ENCODE results near the gene ZP1.

Gene ZP1

GRCh38 chr11:60863550-60864521 is 3.5 kb upstream of the ZP1 start:
- Mint-ChIP-seq H3K4me1 (peaks cover 3 to 4% of the 10 kb centered on the region in 2 donors), H3K9me3 (no peaks in the 10 kb centered on the region), H3K4me3 (no peak overlapping the region), H3K36me3 (no peaks in the 10 kb centered on the region), H3K27ac (no peak overlapping the region), H3K27me3 (peaks cover 0 to 3% of the 10 kb centered on the region in 2 donors)
- no peak for ATAC-seq (replicated peaks)
- no peak for DNase-seq

GRCh38 chr11:60864856-60865513 is 2.4 kb upstream of the ZP1 start:
- H3K27me3 Mint-ChIP-seq: peaks cover 0 to 10% of the 10 kb centered on the region in 2 donors
- no peaks in the 10 kb centered on the region for H3K36me3 Mint-ChIP-seq
- no peaks in the 10 kb centered on the region for H3K9me3 Mint-ChIP-seq
- H3K4me1 Mint-ChIP-seq: no peaks in the 10 kb centered on the region
- DNase-seq: no peak
- no peak overlapping the region for H3K27ac Mint-ChIP-seq
- ATAC-seq (replicated peaks): no peak
- H3K4me3 Mint-ChIP-seq: no peak overlapping the region

GRCh38 chr11:60867871-60868681 is 734 bp downstream of the ZP1 start:
- ATAC-seq (replicated peaks) (no peak), DNase-seq (no peak)
- Mint-ChIP-seq H3K27ac (no peak overlapping the region), H3K27me3 (peaks cover 0 to 10% of the 10 kb centered on the region in 2 donors), H3K4me3 (no peak overlapping the region), H3K9me3 (no peaks in the 10 kb centered on the region), H3K36me3 (no peaks in the 10 kb centered on the region), H3K4me1 (no peaks in the 10 kb centered on the region)

GRCh38 chr11:60868682-60869450 is 1.5 kb downstream of the ZP1 start:
- no peaks in the 10 kb centered on the region for H3K36me3 Mint-ChIP-seq
- no peak overlapping the region for H3K4me3 Mint-ChIP-seq
- no peaks in the 10 kb centered on the region for H3K4me1 Mint-ChIP-seq
- no peak for DNase-seq
- ATAC-seq (replicated peaks): no peak
- H3K27ac Mint-ChIP-seq: no peak overlapping the region
- H3K27me3 Mint-ChIP-seq: peaks cover 0 to 10% of the 10 kb centered on the region in 2 donors
- H3K9me3 Mint-ChIP-seq: no peaks in the 10 kb centered on the region

- Mint-ChIP-seq H3K9me3 (no peaks in the 10 kb centered on the region), H3K36me3 (no peaks in the 10 kb centered on the region), H3K4me3 (no peak overlapping the region), H3K27me3 (peaks cover 0 to 10% of the 10 kb centered on the region in 2 donors), H3K27ac (no peak overlapping the region), H3K4me1 (no peaks in the 10 kb centered on the region)
- no peak for DNase-seq
- no peak for ATAC-seq (replicated peaks)
Observed at GRCh38 chr11:60869451-60869825, 2.1 kb downstream of the ZP1 start.

- no peak for ATAC-seq (replicated peaks)
- no peak for DNase-seq
- Mint-ChIP-seq H3K36me3 (peaks cover 0 to 3% of the 10 kb centered on the region in 2 donors), H3K4me1 (no peaks in the 10 kb centered on the region), H3K27ac (no peak overlapping the region), H3K27me3 (peaks cover 0 to 10% of the 10 kb centered on the region in 2 donors), H3K4me3 (no peak overlapping the region), H3K9me3 (no peaks in the 10 kb centered on the region)
Observed at GRCh38 chr11:60870276-60870675, 2.9 kb downstream of the ZP1 start.

- peaks cover 0 to 3% of the 10 kb centered on the region in 2 donors for H3K36me3 Mint-ChIP-seq
- peaks cover 0 to 10% of the 10 kb centered on the region in 2 donors for H3K27me3 Mint-ChIP-seq
- no peaks in the 10 kb centered on the region for H3K9me3 Mint-ChIP-seq
- no peak overlapping the region for H3K27ac Mint-ChIP-seq
- no peaks in the 10 kb centered on the region for H3K4me1 Mint-ChIP-seq
- no peak for DNase-seq
- ATAC-seq (replicated peaks): no peak
- no peak overlapping the region for H3K4me3 Mint-ChIP-seq
Observed at GRCh38 chr11:60870733-60871377, 3.5 kb downstream of the ZP1 start.

- ATAC-seq (replicated peaks) (no peak), DNase-seq (no peak)
- no peaks in the 10 kb centered on the region for H3K9me3 Mint-ChIP-seq
- H3K4me1 Mint-ChIP-seq: no peaks in the 10 kb centered on the region
- H3K27me3 Mint-ChIP-seq: peaks cover 0 to 10% of the 10 kb centered on the region in 2 donors
- H3K36me3 Mint-ChIP-seq: peaks cover 0 to 3% of the 10 kb centered on the region in 2 donors
- no peak overlapping the region for H3K4me3 Mint-ChIP-seq
- H3K27ac Mint-ChIP-seq: no peak overlapping the region
Observed at GRCh38 chr11:60871378-60872061, 4.2 kb downstream of the ZP1 start.

- DNase-seq: no peak
- no peak overlapping the region for H3K27ac Mint-ChIP-seq
- no peak overlapping the region for H3K4me3 Mint-ChIP-seq
- peaks cover 0 to 10% of the 10 kb centered on the region in 2 donors for H3K27me3 Mint-ChIP-seq
- H3K9me3 Mint-ChIP-seq: no peaks in the 10 kb centered on the region
- ATAC-seq (replicated peaks): no peak
- H3K36me3 Mint-ChIP-seq: peaks cover 0 to 3% of the 10 kb centered on the region in 2 donors
- no peaks in the 10 kb centered on the region for H3K4me1 Mint-ChIP-seq
Observed at GRCh38 chr11:60872124-60872960, 5.0 kb downstream of the ZP1 start.

- Mint-ChIP-seq H3K27me3 (peaks cover 0 to 10% of the 10 kb centered on the region in 2 donors), H3K4me1 (no peaks in the 10 kb centered on the region), H3K36me3 (peaks cover 0 to 8% of the 10 kb centered on the region in 2 donors), H3K9me3 (no peaks in the 10 kb centered on the region), H3K4me3 (no peak overlapping the region), H3K27ac (no peak overlapping the region)
- ATAC-seq (replicated peaks) (no peak), DNase-seq (no peak)
Observed at GRCh38 chr11:60872961-60873524, 5.7 kb downstream of the ZP1 start.

- Mint-ChIP-seq H3K4me1 (no peaks in the 10 kb centered on the region), H3K36me3 (peaks cover 0 to 8% of the 10 kb centered on the region in 2 donors), H3K9me3 (no peaks in the 10 kb centered on the region), H3K27me3 (peaks cover 0 to 10% of the 10 kb centered on the region in 2 donors), H3K4me3 (no peak overlapping the region), H3K27ac (no peak overlapping the region)
- DNase-seq: no peak
- ATAC-seq (replicated peaks): no peak
Observed at GRCh38 chr11:60873533-60873932, 6.2 kb downstream of the ZP1 start.
